Measurements from ENCODE around the gene MRPL32.
"Not testable (repeated sequence)": the region's sequence is repeated elsewhere in the genome, so short reads cannot be mapped to it uniquely, and the experiment has no call there.

Gene MRPL32

GRCh38 chr7:42931834-42932651 is at the start of gene MRPL32, which contains the start of gene PSMA2:
TSS of gene MRPL32 (plus strand) at chr7:42932376. CDS start at chr7:42932387, 11 bp downstream.
TSS of gene PSMA2 (minus strand) at chr7:42932174. CDS start at chr7:42932158, 16 bp downstream.
- no peaks in the 10 kb centered on the region for H4K20me1 ChIP-seq (ENCODE audit: insufficient read depth, low read length)
- H3K9ac ChIP-seq (ENCODE audit: low read length) = peak within 1 kb of the TSS; percentile 94
- peaks cover 57% of the 10 kb centered on the region for H3K4me1 ChIP-seq (ENCODE audit: insufficient read depth, low read length, severe bottlenecking)
- TF ChIP-seq, protein P1, sequence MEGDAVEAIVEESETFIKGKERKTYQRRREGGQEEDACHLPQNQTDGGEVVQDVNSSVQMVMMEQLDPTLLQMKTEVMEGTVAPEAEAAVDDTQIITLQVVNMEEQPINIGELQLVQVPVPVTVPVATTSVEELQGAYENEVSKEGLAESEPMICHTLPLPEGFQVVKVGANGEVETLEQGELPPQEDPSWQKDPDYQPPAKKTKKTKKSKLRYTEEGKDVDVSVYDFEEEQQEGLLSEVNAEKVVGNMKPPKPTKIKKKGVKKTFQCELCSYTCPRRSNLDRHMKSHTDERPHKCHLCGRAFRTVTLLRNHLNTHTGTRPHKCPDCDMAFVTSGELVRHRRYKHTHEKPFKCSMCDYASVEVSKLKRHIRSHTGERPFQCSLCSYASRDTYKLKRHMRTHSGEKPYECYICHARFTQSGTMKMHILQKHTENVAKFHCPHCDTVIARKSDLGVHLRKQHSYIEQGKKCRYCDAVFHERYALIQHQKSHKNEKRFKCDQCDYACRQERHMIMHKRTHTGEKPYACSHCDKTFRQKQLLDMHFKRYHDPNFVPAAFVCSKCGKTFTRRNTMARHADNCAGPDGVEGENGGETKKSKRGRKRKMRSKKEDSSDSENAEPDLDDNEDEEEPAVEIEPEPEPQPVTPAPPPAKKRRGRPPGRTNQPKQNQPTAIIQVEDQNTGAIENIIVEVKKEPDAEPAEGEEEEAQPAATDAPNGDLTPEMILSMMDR (IDR thresholded peaks at IDR 0.05; ENCODE audit: low read length) = no peak
- TF ChIP-seq EZH2 (IDR thresholded peaks at IDR 0.05; ENCODE audit: borderline replicate concordance, low read length) = no peak
- H3K79me2 ChIP-seq (ENCODE audit: insufficient read depth, low read length) = peaks cover 68% of the 10 kb centered on the region
- H3K27me3 ChIP-seq (ENCODE audit: insufficient read depth, low read length) = no peaks in the 10 kb centered on the region
- no peak within 1 kb of the TSS for H2AFZ ChIP-seq (ENCODE audit: low read length)
- H3K36me3 ChIP-seq (ENCODE audit: insufficient read depth, low read length) = peaks cover 40% of the 10 kb centered on the region
- H3F3A ChIP-seq (ENCODE audit: insufficient read depth, low read length) = no peaks in the 10 kb centered on the region
- H3K9me2 ChIP-seq (ENCODE audit: low read depth, low read length) = no peaks in the 10 kb centered on the region
- peak within 1 kb of the TSS; percentile 86 for H3K4me3 ChIP-seq (ENCODE audit: low read depth, low read length, poor library complexity, severe bottlenecking)
- H3K4me2 ChIP-seq (ENCODE audit: low read length) = peak within 1 kb of the TSS; percentile 93
- no peaks in the 10 kb centered on the region for H3K9me3 ChIP-seq (ENCODE audit: low read length)
- peak within 1 kb of the TSS; percentile 48 for H3K27ac ChIP-seq (ENCODE audit: low read depth, low read length, poor library complexity, severe bottlenecking)

DNA sequence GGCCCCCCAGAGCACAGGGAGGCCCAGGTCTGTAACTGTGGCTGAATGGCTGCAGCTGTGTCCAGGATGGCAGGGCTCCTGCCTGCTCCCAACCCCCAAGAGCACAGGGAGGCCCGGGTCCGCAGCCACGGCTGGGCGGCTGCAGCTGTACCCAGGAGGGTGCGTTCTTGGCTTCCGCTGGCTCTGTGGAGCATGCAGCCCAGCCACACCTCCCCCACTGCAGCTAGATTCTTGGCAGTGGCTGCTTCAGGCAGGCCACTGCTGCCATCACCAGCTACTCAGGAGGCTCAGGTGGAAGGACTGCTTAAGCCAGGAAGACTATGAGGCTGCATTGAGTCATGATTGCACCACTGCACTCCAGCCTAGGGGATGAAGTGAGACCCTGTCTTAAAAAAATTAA is 48.2 kb upstream of the MRPL32 start:
- no peaks in the 10 kb centered on the region for H3F3A ChIP-seq (ENCODE audit: insufficient read depth, low read length)
- no peak overlapping the region for H3K4me2 ChIP-seq (ENCODE audit: low read length)
- H3K27me3 ChIP-seq (ENCODE audit: insufficient read depth, low read length) = 0 out of 2 replicates have a peak, but pooled peaks cover 10% of the 10 kb centered on the region
- H3K4me1 ChIP-seq (ENCODE audit: insufficient read depth, low read length, severe bottlenecking) = peaks cover 14% of the 10 kb centered on the region
- no peaks in the 10 kb centered on the region for H3K9me2 ChIP-seq (ENCODE audit: low read depth, low read length)
- no peaks in the 10 kb centered on the region for H3K36me3 ChIP-seq (ENCODE audit: insufficient read depth, low read length)
- TF ChIP-seq EZH2 (IDR thresholded peaks at IDR 0.05; ENCODE audit: borderline replicate concordance, low read length) = no peak
- TF ChIP-seq, protein P1 (IDR thresholded peaks at IDR 0.05; ENCODE audit: low read length) = no peak
- H4K20me1 ChIP-seq (ENCODE audit: insufficient read depth, low read length) = no peaks in the 10 kb centered on the region
- H3K9ac ChIP-seq (ENCODE audit: low read length) = no peak overlapping the region
- no peak overlapping the region for H2AFZ ChIP-seq (ENCODE audit: low read length)
- H3K79me2 ChIP-seq (ENCODE audit: insufficient read depth, low read length) = no peaks in the 10 kb centered on the region
- no peak overlapping the region for H3K4me3 ChIP-seq (ENCODE audit: low read depth, low read length, poor library complexity, severe bottlenecking)
- H3K27ac ChIP-seq (ENCODE audit: low read depth, low read length, poor library complexity, severe bottlenecking) = no peak overlapping the region
- no peaks in the 10 kb centered on the region for H3K9me3 ChIP-seq (ENCODE audit: low read length)

DNA sequence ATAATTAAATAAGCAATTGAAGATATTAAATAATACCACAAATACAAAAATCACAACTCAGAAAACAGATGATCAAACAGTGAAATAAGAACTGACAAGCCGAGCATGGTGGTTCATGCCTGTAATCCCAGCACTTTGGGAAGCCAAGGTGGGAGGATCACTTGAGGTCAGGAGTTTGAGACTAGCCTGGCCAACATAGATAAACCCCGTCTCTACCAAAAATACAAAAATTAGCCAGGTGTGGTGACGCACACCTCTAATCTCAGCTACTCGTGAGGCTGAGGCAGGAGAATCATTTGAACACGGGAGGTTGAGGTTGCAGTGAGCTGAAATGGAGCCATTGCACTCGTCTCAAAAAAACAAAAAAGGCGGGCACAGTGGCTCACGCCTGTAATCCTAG is 47.0 kb upstream of the MRPL32 start:
- H3K9me2 ChIP-seq (ENCODE audit: low read depth, low read length); H3F3A ChIP-seq (ENCODE audit: insufficient read depth, low read length); H2AFZ ChIP-seq (ENCODE audit: low read length); H3K79me2 ChIP-seq (ENCODE audit: insufficient read depth, low read length); H3K4me3 ChIP-seq (ENCODE audit: low read depth, low read length, poor library complexity, severe bottlenecking); H4K20me1 ChIP-seq (ENCODE audit: insufficient read depth, low read length); H3K4me2 ChIP-seq (ENCODE audit: low read length); H3K9ac ChIP-seq (ENCODE audit: low read length); H3K9me3 ChIP-seq (ENCODE audit: low read length); H3K27ac ChIP-seq (ENCODE audit: low read depth, low read length, poor library complexity, severe bottlenecking); H3K36me3 ChIP-seq (ENCODE audit: insufficient read depth, low read length): not testable (repeated sequence)
- H3K4me1 ChIP-seq (ENCODE audit: insufficient read depth, low read length, severe bottlenecking) = peaks cover 15% of the 10 kb centered on the region
- 0 out of 2 replicates have a peak, but pooled peaks cover 11% of the 10 kb centered on the region for H3K27me3 ChIP-seq (ENCODE audit: insufficient read depth, low read length)
